Stimulated activated naive CD4-positive, alpha-beta T cell treated with Interleukin-2 at 50 U/mL for 16 hours (primary cell): Measurements from ENCODE around the gene TMEM54.

Source experiments
- DNase-seq: peaks from one replicate; lab custom pipeline; 2025; lab: John Stamatoyannopoulos, UW

The TMEM54 gene

GRCh38 chr1:32864375-32865019 is 36.7 kb downstream of the TMEM54 start:
- DNase-seq: no peak

- DNase-seq: no peak
These were observed 37.3 kb downstream of the TMEM54 start for GRCh38 chr1:32863881-32864245.

GRCh38 chr1:32863218-32863880 is 37.8 kb downstream of the TMEM54 start:
- no peak for DNase-seq

DNA sequence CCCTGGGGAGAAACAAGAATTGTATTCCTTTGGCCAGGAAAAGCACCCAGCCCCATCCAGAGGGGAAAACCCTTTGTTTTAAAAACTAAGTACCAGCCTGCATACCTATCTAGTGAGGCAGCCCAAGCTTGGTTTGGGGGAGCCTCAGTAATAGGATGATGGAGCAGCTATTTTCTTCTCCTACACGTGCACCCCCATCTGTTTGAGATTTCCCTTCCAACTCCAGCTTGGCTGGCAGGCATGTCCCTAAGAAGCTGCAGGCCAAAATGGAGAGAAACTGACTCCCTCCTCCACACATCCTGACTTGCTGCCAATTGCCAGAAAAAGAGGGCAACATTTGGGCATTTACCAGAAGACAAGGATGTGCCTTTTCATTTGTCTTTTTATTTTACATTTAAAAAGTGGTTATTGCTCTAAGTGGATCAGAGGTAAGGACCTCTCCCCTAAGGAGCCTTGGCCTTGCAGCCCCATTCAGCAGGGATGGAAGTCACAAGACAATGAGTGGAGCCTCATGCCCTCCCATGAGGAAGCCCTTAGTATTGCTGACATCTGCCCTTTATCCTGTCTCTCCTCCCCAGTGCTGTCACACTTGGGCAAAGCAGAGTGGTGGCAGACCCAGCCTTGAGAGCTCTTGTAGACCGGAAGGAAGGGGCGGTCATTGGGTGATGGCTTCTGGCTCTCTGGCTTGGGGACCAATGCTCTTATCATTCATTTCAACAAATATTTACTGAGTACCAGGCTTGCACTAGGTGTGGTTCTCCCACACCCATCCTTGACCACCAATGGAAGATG is 39.1 kb downstream of the TMEM54 start:
- no peak for DNase-seq

GRCh38 chr1:32860566-32860965 is 40.6 kb downstream of the TMEM54 start:
- DNase-seq: no peak

DNA sequence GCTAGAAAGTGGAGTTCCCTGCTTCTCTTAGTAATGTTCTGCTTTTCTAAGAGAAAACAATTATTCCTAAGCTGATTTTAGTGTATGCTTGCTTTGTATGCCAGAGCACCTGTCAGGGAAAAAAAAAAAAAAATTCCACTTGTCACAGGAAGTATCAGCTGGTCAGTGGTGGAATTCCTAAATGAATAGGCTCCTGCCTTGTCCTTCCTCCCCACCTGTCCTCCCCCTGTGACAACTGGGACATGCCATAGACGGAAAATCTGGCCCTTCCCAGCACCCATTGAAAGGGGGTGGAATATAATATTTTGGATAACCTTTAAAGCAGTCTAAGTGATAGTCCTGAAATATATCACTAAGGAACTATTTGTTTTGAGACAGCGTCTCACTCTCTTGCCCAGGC is 41.3 kb downstream of the TMEM54 start:
- DNase-seq: no peak

DNA sequence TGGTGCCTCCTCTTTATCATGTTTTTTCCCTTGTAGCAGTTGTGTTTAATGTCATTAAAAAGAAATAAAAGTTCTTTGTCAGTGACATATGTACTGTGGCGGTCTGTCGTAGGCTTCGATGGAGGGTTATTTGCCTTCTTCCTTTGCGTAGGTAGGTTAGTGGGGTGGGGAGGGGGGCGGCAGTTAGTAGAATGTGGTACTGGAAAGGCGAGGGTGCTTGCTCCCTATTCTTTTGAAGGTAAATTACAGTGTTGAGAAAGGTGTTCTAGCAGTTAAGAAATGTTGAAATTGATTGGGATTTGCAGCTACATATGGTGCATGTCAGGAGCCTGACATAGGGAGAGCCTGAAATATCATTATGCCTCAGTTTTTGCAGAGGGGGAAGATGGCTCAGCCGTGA is 42.4 kb downstream of the TMEM54 start:
- no peak for DNase-seq

GRCh38 chr1:32858136-32858535 is 43.1 kb downstream of the TMEM54 start:
- no peak for DNase-seq

DNA sequence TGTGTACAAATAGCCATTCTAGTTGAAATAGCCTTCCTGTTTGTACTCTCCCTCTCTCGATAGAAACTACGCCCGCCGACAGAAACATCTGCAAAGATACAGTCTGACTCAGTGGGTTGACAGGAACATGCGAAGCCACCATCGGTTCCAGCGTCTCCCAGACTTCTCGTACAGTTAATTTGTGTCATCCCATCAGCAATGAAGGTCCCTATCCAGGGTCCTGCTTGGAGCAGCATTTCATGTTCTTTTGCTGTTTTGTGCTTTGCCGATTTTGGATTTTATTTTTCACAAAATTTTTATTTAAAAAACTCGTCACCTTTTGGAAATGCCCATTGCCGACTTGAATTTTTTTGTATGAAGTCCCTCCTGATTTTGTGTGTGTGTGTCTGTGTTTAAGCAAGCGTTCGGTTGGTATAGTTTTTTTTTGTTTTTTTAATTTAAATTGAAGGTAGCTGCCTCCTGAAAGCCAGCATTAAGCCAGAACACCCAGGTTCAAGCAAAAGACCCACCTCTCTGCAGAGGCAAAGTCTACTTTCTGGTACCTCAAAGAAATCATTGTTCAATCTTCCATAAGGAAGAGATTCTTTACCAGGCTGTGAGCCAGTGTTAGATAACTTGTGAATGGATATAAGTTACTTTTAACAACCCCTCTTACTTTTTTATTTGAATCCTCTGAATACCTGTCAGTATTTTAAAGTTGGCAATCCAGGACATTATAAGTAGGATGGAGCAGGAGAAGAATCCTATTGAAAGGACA is 45.1 kb downstream of the TMEM54 start:
- no peak for DNase-seq

DNA sequence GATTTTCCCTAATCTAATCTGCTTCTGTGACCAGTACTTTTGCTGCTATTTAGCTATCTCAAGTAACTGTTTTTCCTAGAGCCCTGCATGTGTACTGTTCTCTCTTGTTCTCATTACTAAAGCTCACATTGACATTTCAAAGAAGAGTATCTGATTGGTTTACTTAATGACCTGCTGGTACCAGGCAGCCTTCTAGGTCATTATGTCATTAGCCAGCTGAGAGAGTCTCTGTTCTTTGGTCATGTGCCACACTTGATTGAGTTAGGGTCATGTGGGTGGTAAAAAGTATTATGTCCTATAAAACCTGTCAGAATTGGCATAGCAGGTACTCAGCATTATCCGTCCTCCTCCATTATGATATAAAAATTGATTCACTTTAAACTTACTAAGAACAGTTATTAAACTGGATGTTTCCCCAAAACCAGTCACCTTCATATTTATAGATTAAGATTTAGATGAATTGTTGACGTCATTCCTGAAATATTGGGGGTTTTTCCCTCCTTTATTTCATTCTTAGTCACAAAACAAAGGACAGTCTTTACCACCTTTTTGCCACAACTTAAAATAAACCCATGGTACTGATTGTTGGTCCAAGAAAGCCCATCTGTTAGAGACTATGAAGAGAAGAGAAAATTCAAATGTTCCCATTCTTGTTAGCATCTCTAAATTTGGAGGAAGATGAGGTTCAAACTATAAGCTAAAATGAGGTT is 52.7 kb downstream of the TMEM54 start:
- no peak for DNase-seq
